ENCODE results near the gene ERC1.

GRCh38 chr12:955939-956338 lies 35.1 kb upstream of the ERC1 start:
- TF ChIP-seq CTCF (IDR thresholded peaks at IDR 0.05), result no peak
- TF ChIP-seq POLR2AphosphoS5 (IDR thresholded peaks at IDR 0.05; ENCODE audit: low read depth, low read length), result no peak
- TF ChIP-seq REST (IDR thresholded peaks at IDR 0.05; ENCODE audit: insufficient read depth in 1 of 2, low read depth in 2 of 2, low read length in 1 of 2), result no peak
- TF ChIP-seq TCF7L2 (IDR thresholded peaks at IDR 0.05; ENCODE audit: low read depth, low read length), result no peak
